ENCODE results near the gene DGKI.

The DGKI gene

DNA sequence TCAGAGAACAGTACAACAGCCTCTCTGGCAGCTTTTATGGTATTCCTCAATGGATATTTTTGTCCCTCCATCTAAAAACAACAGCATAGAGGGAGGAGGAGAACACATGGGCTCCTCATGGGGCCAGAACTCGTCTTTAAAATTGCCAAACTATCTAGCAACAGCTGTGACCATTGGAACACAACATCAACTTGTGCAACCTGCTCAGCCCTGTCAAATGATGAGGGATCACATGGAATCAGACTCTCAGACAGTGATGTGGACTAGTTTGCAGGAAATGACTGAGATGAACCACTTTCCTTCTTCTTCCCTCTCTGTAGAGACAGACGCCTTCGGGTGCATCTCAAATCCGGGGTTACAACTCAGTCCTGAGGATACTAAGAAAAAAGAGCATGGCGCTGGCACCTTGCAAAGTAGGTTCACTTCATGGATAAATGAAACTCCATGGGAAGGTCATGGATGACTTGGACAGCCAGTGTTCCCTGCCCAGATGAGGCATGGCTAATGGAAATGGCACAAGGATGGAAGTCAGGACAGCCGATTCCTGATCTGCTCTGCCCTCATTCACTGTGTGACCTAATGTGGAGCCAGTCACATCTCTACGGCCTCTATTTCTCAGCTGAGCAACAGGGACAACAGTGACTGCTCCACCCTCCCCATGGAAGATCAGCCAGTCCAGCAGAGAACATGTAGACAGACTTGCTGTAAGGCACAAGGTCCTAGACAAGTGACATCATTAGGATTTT, 24.6 kb upstream of the DGKI start:
- no peak for DNase-seq

DNA sequence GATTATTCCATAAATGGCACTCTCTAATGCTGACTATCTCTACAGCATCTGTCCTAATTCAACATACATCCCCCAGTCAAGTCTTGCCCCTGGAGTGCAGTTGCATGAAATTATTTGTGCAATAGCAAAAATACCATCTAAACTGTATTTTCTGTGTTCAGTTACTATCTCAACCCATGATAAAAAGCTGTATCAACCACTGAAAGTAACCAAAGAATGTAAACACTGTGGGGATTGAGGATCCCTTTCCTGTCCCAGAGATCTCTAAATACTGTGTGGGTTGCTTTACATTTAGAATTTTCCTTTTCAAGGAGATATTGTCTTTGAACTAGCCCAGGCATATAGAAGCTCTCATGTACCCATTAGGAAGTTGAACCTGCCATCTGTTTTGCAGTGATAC, 23.9 kb upstream of the DGKI start:
- DNase-seq: no peak

DNA sequence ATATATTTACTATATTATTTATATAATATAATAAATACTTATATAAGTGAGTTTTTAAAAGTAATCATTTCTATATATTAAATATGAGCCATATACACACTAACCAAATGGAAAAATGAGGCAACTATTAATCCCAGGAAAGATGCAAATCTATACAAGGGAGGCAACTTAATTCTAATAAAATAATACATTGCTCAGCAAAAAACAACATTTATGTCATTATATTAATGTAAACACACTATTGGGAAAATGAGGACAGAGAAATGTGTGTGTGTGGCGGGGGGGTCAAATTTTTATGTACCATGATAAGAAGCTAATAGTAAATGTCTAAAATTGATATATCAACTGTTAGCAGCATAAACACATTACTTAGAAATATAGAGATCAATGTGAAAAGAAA, 23.3 kb upstream of the DGKI start:
- DNase-seq: no peak

DNA sequence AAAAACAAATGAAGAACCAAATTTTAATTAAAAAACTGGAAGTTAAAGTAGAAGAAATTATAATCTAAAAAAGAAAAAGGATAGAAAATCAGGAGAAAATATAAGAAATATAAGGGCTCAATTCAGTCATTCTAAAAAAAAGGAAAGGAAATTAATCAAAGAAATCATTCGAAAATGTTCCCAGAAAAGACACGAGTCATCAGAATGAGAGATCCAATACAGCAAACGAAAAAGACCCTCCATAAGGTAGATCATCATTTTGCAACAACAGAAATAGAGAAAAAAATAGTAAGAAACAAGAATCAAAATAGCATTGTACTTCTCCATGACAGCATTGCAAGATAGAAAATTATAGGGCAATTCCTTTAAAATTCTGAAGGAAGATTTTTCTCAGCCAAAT, 22.5 kb upstream of the DGKI start:
- no peak for DNase-seq

DNA sequence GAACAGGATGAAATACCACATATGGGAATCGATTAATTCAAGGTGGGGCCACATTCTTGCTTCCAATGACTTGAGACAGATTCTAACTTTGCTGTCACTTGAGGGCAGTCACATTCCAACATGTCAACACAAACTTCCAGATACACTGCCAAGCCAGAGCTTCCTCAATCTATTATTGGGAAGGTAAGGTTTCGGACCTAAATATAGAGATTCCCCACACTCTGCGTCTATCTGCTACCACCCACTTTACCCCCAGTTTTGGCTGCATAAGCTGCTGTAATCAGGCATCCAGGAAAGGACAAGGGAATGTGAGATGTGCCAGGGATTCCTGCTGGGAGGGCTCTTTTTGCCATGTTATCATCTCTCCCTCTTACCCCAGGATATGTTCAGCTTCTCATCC, 20.5 kb upstream of the DGKI start:
- DNase-seq: no peak

DNA sequence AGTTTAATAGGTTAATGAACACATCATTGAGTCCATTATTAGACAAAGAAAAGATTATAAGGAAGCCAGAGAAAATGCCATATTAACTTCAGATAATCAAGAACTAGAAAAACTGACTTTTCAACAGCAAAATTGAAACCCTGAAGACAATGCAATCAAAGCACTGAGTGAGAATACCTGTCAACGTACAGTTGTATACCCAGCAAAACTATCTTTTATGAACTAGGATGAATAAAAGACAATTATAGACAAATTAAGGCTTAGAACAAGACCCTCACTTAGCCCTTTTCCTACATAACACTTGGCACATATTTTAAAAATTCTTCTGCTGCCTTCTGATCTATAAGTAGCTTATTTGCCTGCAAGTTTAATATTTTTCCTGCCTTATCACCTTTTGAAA, 19.0 kb upstream of the DGKI start:
- no peak for DNase-seq

DNA sequence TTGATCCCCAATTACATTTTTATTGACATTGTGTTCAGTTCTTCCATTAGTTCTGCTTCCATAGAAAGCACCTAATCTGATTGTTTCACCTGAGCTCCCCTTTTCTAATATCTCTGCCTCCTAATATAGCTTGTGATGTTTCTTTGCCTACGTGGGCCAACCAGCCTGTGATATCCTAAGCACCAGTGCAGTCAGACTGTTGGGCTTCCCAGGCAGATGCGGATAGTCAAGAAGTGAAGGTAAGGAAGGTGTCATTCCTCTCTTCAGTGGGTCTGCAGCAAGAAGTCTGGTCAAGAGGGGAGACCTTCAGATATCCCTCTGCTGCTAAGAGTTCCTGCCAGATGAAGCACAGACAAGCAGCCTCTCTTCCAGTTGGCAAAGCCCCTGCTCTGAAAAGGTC, 16.2 kb upstream of the DGKI start:
- no peak for DNase-seq

DNA sequence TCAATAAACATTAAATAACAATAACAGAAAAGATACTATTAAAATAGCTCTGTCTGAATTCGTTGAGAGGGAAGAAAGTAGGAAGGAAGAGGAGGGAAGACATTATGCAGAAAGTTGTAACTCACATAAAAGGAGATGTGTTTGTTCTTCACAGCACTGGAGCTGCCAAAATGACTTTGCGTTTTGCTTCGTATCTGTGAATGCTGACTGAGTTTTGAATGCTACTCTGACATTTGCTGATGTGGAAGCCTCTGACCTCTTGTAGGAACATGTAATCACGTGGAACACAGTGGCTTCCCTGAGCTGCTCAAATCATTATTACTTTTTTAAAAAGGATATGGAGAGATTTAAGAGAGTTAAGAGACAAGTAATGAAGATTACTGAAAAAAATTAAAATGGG, 15.6 kb upstream of the DGKI start:
- DNase-seq: no peak

DNA sequence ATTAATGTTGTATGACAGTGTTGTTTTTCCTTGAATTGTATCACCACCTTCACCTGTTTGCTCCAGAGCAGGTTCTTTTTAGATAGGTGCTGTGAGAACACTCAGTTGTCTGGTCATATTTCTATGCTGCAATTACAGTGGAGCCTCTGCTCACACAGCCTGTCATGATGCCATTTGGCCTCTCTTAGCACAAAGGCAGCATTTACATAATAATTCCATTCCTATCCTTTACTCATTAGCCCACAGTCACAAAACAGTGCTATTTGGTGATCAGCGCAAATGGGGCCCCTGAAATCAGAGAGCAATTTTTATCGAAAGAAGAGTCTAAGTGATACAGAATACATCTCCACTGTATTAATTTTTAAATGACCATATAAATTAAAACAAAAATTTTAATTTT, 13.8 kb upstream of the DGKI start:
- DNase-seq: no peak

DNA sequence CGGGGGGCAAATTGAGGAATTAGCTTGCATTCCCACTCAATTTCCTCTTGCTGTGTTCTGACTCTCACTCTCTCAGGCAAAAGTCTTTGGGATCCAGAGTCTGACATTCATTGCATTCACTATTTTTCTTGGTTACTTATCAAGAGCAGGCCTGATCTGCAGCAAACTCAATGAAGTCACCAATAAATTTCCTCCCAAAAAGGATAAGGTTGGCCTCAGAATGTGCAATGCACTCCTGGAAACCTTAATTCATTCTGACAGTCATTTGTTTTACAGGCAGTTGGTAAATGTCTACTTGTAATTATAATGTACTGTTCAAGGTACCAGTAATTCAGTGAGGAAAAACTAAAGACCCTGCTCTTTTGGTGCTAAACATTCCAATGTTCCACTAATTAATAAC, 6.3 kb upstream of the DGKI start:
- DNase-seq: no peak

DNA sequence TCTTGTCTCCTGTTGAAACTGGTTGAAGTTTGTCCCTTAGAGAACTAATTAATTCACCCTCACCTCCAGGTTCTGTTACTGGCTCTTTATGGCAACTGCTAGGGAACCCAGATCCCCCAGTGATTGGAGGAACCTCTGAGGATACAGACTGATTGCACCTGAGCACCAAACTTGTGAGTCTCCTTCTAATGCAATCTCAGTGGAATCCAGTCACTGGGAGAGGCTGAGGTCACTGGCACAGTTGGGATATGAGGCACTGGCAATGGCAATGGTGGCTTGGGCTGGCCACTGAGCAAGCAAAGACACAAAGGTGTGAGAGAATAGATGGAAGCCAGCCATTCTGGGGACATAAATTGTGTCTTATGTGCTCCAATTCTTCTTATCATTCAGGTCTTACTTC, 5.3 kb upstream of the DGKI start:
- no peak for DNase-seq

DNA sequence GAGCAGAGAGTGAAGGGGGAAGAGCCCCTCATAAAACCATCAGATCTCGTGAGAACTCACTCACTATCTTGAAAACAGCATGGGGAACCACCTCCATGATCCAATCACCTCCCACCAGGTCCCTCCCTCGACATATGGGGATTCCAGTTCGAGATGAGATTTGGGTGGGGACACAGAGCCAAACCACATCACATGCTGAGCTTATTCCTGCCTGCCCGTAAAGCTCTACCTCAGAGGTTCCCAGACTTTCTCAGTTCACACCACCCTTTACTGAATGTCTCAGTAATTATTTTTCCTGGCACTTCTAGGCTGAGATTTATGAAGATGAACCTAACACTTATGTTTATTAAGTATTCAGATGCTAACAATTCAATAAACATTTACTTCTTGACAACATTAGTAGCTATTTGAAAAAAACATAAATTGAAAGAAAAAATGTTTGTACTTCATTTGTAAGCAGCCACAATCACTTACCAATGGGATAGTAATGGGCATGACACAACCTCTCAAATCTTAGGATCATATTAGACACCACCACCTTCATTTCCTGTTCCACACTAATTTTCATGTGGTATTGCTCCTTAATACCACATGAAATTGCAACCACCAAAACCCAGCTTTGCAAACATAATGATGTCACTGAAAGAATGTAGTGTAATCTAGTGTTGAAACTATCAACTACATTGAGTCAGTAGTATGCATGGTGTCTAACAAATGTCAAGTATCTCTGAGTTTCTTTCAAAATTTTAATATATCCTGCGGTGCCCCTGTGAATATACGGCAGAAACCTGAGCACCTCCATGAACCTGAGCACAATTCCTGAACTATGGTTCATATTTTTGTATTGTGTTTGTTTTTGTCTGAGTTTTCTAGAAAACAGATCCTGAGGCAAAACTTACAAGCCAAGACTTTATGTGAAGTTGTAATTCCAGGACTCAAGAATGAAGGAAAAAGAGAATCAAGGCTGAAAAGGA, 4.5 kb upstream of the DGKI start:
- no peak for DNase-seq

DNA sequence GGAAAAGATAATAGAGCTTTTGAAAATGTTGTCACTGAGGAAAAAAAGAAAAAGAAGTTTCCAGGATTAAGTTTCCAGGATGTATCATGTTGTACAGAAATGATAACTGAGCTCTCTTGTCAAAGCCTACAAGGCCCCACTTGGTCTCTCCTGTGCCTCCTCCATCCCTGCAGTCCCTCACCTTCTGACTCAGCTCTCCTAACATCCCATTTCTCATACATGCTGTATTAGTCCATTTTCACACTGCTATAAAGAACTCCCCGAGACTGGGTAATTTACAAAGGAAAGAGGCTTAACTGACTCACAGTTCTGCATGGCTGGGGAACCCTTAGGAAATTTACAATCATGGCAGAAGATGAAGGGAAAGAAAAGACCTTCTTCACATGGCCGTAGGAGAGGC, 3.8 kb upstream of the DGKI start:
- DNase-seq: no peak

DNA sequence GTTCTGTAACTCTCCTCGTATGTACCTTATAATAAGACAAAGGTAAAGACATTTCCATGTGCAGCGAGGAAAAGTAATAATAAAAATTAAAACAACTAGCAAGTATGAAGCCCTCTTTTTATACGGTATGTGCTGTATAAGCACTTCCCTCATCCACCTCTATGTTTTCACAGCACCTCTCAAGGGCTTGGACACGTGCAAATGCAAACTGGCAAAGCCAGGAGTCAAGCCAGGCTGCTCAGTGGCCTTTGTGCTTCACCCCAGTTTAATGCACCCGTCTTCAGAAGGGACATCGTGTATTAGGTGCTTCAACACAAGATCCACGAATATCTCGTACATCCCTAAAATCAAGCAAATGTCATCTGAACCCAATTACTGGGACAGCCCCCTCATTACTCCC, 1.3 kb upstream of the DGKI start:
- DNase-seq: no peak

DNA sequence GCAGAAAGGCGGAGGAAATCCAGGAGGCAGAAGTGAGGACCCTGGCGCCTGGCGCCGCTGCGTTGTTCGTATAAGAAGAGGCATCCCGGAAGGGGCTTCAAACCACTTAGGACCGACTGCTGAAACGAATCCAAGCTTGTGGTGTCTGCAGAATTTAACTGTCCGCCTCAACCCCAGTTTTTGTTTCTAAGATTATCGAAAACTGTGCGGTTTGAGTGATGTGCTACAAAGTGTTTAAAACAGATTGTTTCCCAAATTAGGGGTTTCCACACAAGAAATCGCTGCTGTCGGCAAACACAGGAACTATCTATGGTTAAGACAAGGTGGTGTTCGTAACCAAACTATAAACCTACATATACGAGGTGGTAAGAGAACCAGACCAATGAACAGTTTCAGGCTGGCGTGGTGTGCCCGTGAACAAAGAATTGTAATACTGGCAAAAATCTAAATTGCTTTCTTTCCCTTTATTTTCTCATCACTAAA, 835 bp upstream of the DGKI start:
- DNase-seq: no peak

DNA sequence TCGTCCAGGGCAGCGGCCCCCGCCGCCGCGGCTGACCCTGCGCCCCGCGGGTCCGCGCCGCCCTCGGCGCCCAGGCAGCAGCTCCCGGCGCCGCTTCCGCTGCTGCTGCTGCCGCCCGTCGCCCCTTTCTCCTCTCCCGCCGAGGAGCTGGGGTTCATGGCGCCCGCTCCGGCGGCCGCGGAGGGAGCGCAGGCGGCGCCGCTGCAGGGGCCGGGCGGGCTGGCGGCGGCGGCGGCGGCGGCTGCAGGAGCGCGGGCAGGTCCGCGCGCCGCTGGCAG, 286 bp downstream of the DGKI start:
- no peak for DNase-seq

DNA sequence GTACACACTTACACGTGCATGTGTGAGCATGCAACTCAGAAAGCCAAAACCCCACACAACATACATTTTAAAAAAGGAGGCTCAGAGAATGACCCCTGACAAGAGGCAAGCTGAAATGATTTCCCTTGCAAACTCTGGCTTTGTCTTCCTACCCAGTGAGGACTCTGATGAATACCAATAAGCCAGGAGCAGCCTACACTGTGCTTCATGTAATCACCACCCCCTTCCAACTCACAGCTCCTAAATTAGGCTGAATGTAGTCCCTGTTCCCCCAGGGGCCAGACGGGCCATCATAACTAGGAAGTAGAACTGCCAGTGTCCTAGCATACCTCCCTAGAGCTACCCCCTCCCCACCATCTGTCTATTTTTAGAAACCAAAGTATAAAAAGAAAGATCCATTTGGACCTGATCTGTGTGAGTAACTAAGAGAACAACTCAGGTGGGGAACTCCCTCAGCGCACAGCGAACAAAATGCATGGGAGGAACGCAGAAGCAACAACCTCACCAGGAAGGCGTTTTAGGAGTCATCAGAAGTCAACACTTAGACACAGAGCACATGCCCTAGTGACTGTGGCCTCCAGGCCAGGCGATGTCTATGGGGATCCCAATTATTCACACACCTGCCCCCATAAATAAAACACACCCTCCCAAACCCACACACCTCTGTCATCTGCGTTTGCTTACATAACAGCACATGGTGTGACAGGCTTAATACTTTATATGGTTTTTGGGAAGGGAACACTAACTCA, 1.9 kb downstream of the DGKI start:
- DNase-seq: no peak

DNA sequence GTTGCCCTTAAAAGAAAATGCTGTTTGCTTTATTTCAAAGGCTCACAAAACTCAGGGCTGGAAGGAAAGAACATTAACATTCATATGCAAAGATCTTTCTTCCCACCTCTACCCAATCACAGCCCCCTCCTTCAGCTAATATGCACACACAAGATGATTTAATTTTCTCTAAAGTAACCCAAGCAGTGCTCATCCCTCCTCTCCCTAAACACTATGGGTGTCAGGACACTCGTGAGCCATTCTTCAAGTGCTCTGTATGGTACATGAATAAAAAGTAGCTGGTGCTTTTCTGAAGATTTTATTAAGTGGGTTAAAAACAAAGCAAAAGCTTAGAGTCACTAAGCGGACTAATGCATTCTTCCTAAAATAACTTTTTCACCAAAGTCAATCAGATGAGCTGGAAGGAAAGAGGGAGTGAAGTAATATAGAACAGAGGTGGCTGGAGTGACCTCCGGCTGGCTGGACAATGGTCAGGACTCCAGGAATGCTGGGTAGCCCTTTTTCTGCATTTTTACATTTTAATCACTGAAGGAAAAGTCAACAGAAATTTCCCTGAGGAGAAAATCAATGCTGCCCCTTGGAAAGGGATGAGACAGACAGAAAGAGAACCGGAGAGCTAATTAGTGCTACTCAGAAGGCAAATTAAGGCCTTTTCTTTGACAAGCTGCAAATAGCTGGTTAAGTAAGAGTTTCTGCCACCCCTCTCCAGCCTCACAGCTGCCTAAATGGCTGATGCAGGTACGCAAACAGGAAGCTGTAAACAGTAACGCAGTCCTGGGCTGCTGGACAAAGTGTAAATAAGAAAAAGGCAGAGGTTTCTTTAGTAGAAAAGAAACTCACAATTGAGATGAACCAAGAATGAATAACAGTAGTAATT, 6.6 kb downstream of the DGKI start:
- DNase-seq: no peak

DNA sequence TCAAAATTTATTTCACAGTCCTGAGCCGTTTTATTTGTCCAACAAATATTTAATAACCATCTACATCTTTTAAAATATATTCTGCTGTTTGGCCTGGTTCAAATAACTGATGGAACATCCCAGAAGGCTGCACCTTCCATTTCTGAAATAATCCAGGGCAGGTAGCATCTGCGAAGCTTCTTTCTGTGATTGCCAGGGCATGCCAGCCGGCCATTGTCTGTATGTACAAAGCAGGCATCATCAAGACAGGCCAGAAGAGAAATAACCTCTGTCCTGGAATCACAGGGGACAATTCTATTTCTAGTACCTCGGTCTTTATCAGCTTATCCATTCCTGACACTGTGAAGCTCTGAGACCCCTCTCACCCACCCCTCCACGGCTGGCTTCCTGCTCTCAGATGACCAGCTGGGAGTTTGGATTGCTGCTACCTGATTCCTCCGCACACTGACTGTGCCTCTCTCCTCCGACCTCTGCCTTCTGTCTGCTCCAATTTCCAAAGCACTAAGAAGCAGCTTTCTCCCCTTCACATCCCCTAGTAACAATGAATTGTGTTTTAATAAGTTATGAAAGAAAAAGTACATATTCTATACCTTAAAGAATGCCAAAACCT, 8.0 kb downstream of the DGKI start:
- DNase-seq: no peak

DNA sequence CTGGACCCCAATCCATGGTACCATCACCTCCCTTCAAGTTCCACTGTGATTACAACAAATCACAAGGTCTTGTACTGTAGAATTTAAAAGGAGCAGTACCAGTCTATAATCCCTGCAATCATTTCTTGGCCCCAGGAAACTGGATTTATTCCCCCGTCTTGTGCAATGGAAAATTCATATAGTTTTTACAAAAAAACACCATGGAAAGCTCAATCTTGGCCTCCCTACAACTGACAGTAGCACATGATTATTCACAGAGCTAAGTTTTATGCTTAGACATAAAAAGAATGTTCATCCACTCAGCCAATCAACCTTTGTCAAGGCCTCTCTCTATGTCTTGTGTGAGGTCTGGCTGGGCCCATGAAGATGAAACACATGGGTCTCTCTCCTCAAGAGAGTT, 10.2 kb downstream of the DGKI start:
- DNase-seq: no peak

DNA sequence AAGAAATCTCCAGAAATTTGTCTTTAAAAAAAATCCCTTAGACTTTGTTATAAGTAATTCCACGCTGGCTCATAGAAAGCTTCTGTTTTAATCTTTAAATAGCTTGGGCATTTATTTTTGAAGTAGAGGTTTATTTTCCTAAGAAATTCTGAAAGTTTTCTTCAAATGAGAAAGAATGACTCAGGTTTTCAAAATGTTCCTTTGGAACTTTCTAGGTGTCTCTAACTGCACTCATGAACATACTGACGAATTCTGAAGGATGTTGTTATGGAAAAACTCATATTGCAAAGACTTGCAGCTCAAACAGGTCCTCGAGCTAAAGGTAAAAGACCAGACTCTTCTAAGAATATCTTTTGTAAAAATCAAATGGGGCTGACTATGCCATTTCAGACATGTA, 10.7 kb downstream of the DGKI start:
- no peak for DNase-seq

DNA sequence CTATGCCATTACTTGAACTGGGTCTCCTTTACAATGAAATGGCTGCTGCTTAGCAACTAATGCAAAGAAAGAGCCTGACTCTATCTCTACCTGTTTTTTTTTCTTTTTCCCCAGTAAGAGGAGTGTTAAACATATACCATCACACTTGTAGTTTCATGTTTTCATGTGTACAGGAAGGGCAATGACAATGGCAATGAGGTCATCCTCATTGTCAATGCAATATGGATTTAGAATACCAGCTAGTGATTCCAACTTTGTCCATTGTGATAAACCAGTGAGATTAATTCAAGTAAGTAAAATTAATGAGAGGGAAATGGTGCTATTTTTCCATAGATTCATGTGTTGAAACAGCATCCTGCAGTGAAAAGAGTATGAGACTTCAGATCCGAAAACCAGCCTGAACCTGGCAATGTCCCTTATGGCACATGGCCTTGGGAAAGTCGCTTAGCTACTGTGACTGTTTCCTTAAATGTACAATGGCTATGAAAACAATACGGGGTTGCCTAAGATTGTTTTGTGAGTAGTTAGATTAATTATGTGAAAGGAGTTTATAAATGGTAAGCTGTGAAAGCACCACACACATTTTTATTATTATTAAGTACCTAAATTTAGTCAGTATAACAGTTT, 11.2 kb downstream of the DGKI start:
- no peak for DNase-seq
